HL-60 (cell line): Measurements from ENCODE around the gene C1orf21.

Experiments
- DNase-seq, 2 experiments: peaks; one replicate each; pipeline ENCODE4 v3.0.0-alpha.2; 2010 to 2020; ENCODE audit warnings: low read depth in 1 of 2, low spot score in 1 of 2
- H3K27ac ChIP-seq: fragments of 250-450 bp; sonication (Bioruptor Pico); replicated peaks from 2 replicates; pipeline ENCODE4 v1.5.1; 2020; ENCODE audit warnings: mild to moderate bottlenecking, moderate library complexity
- H3K27me3 ChIP-seq: fragments of 250-450 bp; sonication (Bioruptor Pico); 2 replicates; pipeline ENCODE4 v1.5.1; 2021; ENCODE audit warnings: mild to moderate bottlenecking, moderate library complexity; ENCODE audit not compliant: insufficient read depth, poor library complexity, severe bottlenecking
- H3K4me3 ChIP-seq: replicated peaks from 2 replicates; pipeline ENCODE4 v1.5.1; 2011; ENCODE audit warnings: mild to moderate bottlenecking, control low read depth, low read length; ENCODE audit not compliant: insufficient read depth
- GABPA ChIP-seq: IDR thresholded peaks from 2 replicates; pipeline ENCODE4 v1.6.1; 2012; ENCODE audit warnings: low read depth
- POLR2AphosphoS5 ChIP-seq: IDR thresholded peaks from 2 replicates; pipeline ENCODE4 v1.6.1; 2012; ENCODE audit warnings: low read depth
- REST ChIP-seq: IDR thresholded peaks from 2 replicates; pipeline ENCODE4 v1.6.1; 2012; ENCODE audit warnings: low read depth; ENCODE audit not compliant: insufficient replicate concordance
- SPI1 ChIP-seq: IDR thresholded peaks from 2 replicates; pipeline ENCODE4 v1.6.1; 2012; ENCODE audit warnings: low read depth, mild to moderate bottlenecking, borderline replicate concordance
- TF ChIP-seq, protein P1 (sequence below): IDR thresholded peaks from one replicate; pipeline ENCODE4 v1.5.1; 2011; ENCODE audit warnings: low read length, control low read depth, inconsistent platforms; ENCODE audit not compliant: insufficient read depth

Gene C1orf21

DNA sequence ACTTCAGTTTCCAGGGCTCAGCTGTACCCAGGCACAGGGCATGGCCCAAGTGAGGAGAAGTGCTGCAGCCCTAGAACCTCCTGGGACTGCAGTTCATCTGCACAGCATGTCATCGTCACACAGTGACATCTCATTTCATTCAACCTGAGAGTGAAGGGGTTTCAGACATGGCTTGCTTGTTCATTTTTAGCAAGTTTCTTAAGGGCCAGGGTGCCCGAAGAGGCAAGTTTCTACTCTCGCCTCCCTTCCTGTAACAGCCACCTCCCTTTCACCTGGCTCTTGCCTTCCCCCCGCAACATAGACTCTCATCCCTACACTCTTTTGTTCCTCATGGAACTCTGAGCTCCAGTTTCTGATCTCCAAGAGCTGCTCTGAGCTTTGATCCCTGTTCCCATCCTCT is 108.1 kb downstream of the C1orf21 start:
- Histone ChIP-seq H3K27me3 (no peaks in the 10 kb centered on the region), H3K4me3 (no peak overlapping the region), H3K27ac (no peak overlapping the region)
- no peak for TF ChIP-seq GABPA
- DNase-seq, result no peak

DNA sequence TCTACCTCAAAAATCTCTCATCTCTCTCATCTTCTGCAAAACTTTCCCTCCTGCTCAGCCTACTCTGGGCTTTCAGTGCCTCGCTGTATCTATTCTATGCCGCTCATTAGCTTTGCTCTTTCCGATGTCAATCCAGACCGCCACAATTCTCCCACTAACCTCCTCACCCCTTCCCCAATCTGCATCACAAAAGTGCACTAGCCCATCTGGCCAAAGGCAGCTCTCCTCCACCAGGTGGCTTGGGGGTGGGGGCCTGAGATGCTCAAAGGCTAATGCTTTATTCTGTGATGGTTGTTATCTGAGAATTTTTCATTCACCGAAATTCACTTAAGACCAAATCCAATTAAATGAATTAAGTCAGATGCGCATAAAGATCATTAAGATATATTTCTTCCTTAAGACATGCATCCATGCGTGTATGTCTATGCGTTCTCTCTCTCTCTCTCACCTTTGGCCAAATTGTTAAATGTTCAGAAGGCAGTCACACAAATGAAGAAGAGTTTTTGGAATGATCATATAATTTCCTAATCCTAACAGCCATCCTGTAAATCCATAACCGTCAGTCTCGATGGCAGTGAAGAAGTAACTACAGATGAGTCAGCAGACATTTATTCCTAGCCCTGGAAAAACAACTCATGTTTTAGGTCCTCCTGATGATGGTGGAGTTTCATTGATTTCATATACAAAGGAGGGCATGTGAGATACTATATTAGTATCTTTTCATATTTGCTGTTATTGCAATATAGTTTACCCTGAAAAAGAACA is 111.3 kb downstream of the C1orf21 start:
- TF ChIP-seq, protein P1, sequence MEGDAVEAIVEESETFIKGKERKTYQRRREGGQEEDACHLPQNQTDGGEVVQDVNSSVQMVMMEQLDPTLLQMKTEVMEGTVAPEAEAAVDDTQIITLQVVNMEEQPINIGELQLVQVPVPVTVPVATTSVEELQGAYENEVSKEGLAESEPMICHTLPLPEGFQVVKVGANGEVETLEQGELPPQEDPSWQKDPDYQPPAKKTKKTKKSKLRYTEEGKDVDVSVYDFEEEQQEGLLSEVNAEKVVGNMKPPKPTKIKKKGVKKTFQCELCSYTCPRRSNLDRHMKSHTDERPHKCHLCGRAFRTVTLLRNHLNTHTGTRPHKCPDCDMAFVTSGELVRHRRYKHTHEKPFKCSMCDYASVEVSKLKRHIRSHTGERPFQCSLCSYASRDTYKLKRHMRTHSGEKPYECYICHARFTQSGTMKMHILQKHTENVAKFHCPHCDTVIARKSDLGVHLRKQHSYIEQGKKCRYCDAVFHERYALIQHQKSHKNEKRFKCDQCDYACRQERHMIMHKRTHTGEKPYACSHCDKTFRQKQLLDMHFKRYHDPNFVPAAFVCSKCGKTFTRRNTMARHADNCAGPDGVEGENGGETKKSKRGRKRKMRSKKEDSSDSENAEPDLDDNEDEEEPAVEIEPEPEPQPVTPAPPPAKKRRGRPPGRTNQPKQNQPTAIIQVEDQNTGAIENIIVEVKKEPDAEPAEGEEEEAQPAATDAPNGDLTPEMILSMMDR, result no peak
- no peak for TF ChIP-seq POLR2AphosphoS5
- no peak for TF ChIP-seq GABPA
- no peak for TF ChIP-seq REST
- TF ChIP-seq SPI1, result no peak
- Histone ChIP-seq H3K27me3 (no peaks in the 10 kb centered on the region), H3K27ac (no peak overlapping the region), H3K4me3 (no peak overlapping the region)
- DNase-seq, result no peak

DNA sequence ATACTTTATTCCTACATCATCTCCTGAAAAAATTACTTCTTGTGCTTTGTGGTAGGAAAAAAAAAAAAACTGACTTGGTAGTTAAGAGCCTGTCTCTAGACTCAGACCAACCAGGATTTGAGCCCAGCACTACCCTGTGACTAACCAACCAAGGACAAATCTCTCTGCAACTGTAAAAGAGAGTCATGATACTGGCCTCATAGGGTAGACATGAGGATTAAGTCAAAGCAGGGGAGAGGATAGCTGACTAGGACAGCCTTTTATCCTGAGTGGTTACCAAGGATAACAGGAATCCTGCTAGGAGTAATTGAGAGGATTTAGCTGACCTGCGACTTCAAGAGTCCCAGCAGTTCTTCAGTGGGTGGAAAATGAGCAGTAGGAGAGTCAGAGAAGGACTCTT is 112.8 kb downstream of the C1orf21 start:
- TF ChIP-seq SPI1 (no peak), GABPA (no peak), REST (no peak), POLR2AphosphoS5 (no peak)
- TF ChIP-seq, protein P1, result no peak
- Histone ChIP-seq H3K27ac (no peak overlapping the region), H3K4me3 (no peak overlapping the region), H3K27me3 (no peaks in the 10 kb centered on the region)
- no peak for DNase-seq

DNA sequence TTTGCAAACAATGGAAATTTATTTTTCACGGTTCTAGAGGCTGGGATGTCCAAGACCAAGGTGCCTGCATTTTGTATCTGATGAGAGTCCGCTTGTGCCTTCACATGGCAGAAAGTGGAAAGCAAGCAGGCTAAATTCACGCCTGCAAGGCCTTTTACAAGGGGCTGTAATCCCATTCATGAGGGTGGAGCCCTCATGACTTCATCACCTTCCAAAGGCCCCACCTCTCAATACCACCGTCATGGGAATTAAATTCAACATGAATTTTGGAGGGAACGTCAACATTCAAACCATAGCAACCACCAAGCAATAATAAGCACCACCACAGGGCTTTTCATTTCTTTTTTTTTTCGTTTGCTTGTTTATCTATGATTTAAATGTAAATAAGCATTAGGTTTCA is 115.3 kb downstream of the C1orf21 start:
- TF ChIP-seq, protein P1, result no peak
- TF ChIP-seq POLR2AphosphoS5, result no peak
- TF ChIP-seq GABPA, result no peak
- no peak for TF ChIP-seq SPI1
- no peak for TF ChIP-seq REST
- no peak overlapping the region for H3K27ac ChIP-seq
- no peak overlapping the region for H3K4me3 ChIP-seq
- H3K27me3 ChIP-seq, result no peaks in the 10 kb centered on the region
- DNase-seq, result no peak
